ENCODE results near the gene COG5.

The COG5 gene

GRCh38 chr7:107284911-107285479 is 278.7 kb downstream of the COG5 start:
- Histone ChIP-seq H3K4me1 (ENCODE audit: control insufficient read depth, insufficient read depth, low read length, unreplicated experiment) (no peaks in the 10 kb centered on the region), H3K27ac (ENCODE audit: low read depth, low read length) (no peak overlapping the region), H3K4me3 (ENCODE audit: low read depth, low read length) (no peak overlapping the region), H3K36me3 (ENCODE audit: insufficient read depth, low read length) (no peaks in the 10 kb centered on the region), H3K79me2 (ENCODE audit: control insufficient read depth, insufficient read depth, low read length, unreplicated experiment) (no peaks in the 10 kb centered on the region), H2AFZ (ENCODE audit: low read length, unreplicated experiment) (no peak overlapping the region), H3K27me3 (ENCODE audit: insufficient read depth, low read length) (no peaks in the 10 kb centered on the region)

GRCh38 chr7:107277331-107277730 is 286.4 kb downstream of the COG5 start:
- no peaks in the 10 kb centered on the region for H3K27me3 ChIP-seq (ENCODE audit: insufficient read depth, low read length)
- H2AFZ ChIP-seq (ENCODE audit: low read length, unreplicated experiment), result no peak overlapping the region
- H3K4me1 ChIP-seq (ENCODE audit: control insufficient read depth, insufficient read depth, low read length, unreplicated experiment), result no peaks in the 10 kb centered on the region
- no peaks in the 10 kb centered on the region for H3K36me3 ChIP-seq (ENCODE audit: insufficient read depth, low read length)
- H3K4me3 ChIP-seq (ENCODE audit: low read depth, low read length), result no peak overlapping the region
- no peak overlapping the region for H3K27ac ChIP-seq (ENCODE audit: low read depth, low read length)
- H3K79me2 ChIP-seq (ENCODE audit: control insufficient read depth, insufficient read depth, low read length, unreplicated experiment), result no peaks in the 10 kb centered on the region

- Histone ChIP-seq H3K4me1 (ENCODE audit: control insufficient read depth, insufficient read depth, low read length, unreplicated experiment) (no peaks in the 10 kb centered on the region), H2AFZ (ENCODE audit: low read length, unreplicated experiment) (no peak overlapping the region), H3K36me3 (ENCODE audit: insufficient read depth, low read length) (no peaks in the 10 kb centered on the region), H3K79me2 (ENCODE audit: control insufficient read depth, insufficient read depth, low read length, unreplicated experiment) (no peaks in the 10 kb centered on the region), H3K27ac (ENCODE audit: low read depth, low read length) (no peak overlapping the region), H3K27me3 (ENCODE audit: insufficient read depth, low read length) (no peaks in the 10 kb centered on the region), H3K4me3 (ENCODE audit: low read depth, low read length) (no peak overlapping the region)
These were observed 287.4 kb downstream of the COG5 start for GRCh38 chr7:107276220-107276827.

GRCh38 chr7:107274506-107274905 is 289.2 kb downstream of the COG5 start:
- no peaks in the 10 kb centered on the region for H3K27me3 ChIP-seq (ENCODE audit: insufficient read depth, low read length)
- H2AFZ ChIP-seq (ENCODE audit: low read length, unreplicated experiment), result no peak overlapping the region
- H3K27ac ChIP-seq (ENCODE audit: low read depth, low read length), result no peak overlapping the region
- no peaks in the 10 kb centered on the region for H3K36me3 ChIP-seq (ENCODE audit: insufficient read depth, low read length)
- no peak overlapping the region for H3K4me3 ChIP-seq (ENCODE audit: low read depth, low read length)
- no peaks in the 10 kb centered on the region for H3K4me1 ChIP-seq (ENCODE audit: control insufficient read depth, insufficient read depth, low read length, unreplicated experiment)
- H3K79me2 ChIP-seq (ENCODE audit: control insufficient read depth, insufficient read depth, low read length, unreplicated experiment), result no peaks in the 10 kb centered on the region

- H2AFZ ChIP-seq (ENCODE audit: low read length, unreplicated experiment), result no peak overlapping the region
- no peak overlapping the region for H3K4me3 ChIP-seq (ENCODE audit: low read depth, low read length)
- no peaks in the 10 kb centered on the region for H3K79me2 ChIP-seq (ENCODE audit: control insufficient read depth, insufficient read depth, low read length, unreplicated experiment)
- H3K27ac ChIP-seq (ENCODE audit: low read depth, low read length), result no peak overlapping the region
- H3K27me3 ChIP-seq (ENCODE audit: insufficient read depth, low read length), result no peaks in the 10 kb centered on the region
- no peaks in the 10 kb centered on the region for H3K4me1 ChIP-seq (ENCODE audit: control insufficient read depth, insufficient read depth, low read length, unreplicated experiment)
- no peaks in the 10 kb centered on the region for H3K36me3 ChIP-seq (ENCODE audit: insufficient read depth, low read length)
These were observed 293.9 kb downstream of the COG5 start for GRCh38 chr7:107269790-107270189.

- Histone ChIP-seq H3K27ac (ENCODE audit: low read depth, low read length) (no peak overlapping the region), H3K4me1 (ENCODE audit: control insufficient read depth, insufficient read depth, low read length, unreplicated experiment) (no peaks in the 10 kb centered on the region), H3K27me3 (ENCODE audit: insufficient read depth, low read length) (no peaks in the 10 kb centered on the region), H3K36me3 (ENCODE audit: insufficient read depth, low read length) (no peaks in the 10 kb centered on the region), H2AFZ (ENCODE audit: low read length, unreplicated experiment) (no peak overlapping the region), H3K4me3 (ENCODE audit: low read depth, low read length) (no peak overlapping the region), H3K79me2 (ENCODE audit: control insufficient read depth, insufficient read depth, low read length, unreplicated experiment) (no peaks in the 10 kb centered on the region)
These were observed 295.1 kb downstream of the COG5 start for GRCh38 chr7:107268594-107268993.

- Histone ChIP-seq H3K27me3 (ENCODE audit: insufficient read depth, low read length) (no peaks in the 10 kb centered on the region), H3K79me2 (ENCODE audit: control insufficient read depth, insufficient read depth, low read length, unreplicated experiment) (no peaks in the 10 kb centered on the region), H3K36me3 (ENCODE audit: insufficient read depth, low read length) (no peaks in the 10 kb centered on the region), H3K4me3 (ENCODE audit: low read depth, low read length) (no peak overlapping the region), H3K4me1 (ENCODE audit: control insufficient read depth, insufficient read depth, low read length, unreplicated experiment) (no peaks in the 10 kb centered on the region), H2AFZ (ENCODE audit: low read length, unreplicated experiment) (no peak overlapping the region), H3K27ac (ENCODE audit: low read depth, low read length) (no peak overlapping the region)
These were observed 296.6 kb downstream of the COG5 start for GRCh38 chr7:107267138-107267537.

- H3K27ac ChIP-seq (ENCODE audit: low read depth, low read length), result no peak overlapping the region
- no peak overlapping the region for H3K4me3 ChIP-seq (ENCODE audit: low read depth, low read length)
- H3K36me3 ChIP-seq (ENCODE audit: insufficient read depth, low read length), result no peaks in the 10 kb centered on the region
- H3K79me2 ChIP-seq (ENCODE audit: control insufficient read depth, insufficient read depth, low read length, unreplicated experiment), result no peaks in the 10 kb centered on the region
- no peak overlapping the region for H2AFZ ChIP-seq (ENCODE audit: low read length, unreplicated experiment)
- H3K27me3 ChIP-seq (ENCODE audit: insufficient read depth, low read length), result no peaks in the 10 kb centered on the region
- H3K4me1 ChIP-seq (ENCODE audit: control insufficient read depth, insufficient read depth, low read length, unreplicated experiment), result no peaks in the 10 kb centered on the region
These were observed 299.0 kb downstream of the COG5 start for GRCh38 chr7:107264723-107265122.

GRCh38 chr7:107262857-107263256 is 300.9 kb downstream of the COG5 start:
- H3K4me3 ChIP-seq (ENCODE audit: low read depth, low read length), result no peak overlapping the region
- H3K27ac ChIP-seq (ENCODE audit: low read depth, low read length), result no peak overlapping the region
- no peaks in the 10 kb centered on the region for H3K4me1 ChIP-seq (ENCODE audit: control insufficient read depth, insufficient read depth, low read length, unreplicated experiment)
- no peak overlapping the region for H2AFZ ChIP-seq (ENCODE audit: low read length, unreplicated experiment)
- H3K36me3 ChIP-seq (ENCODE audit: insufficient read depth, low read length), result no peaks in the 10 kb centered on the region
- H3K27me3 ChIP-seq (ENCODE audit: insufficient read depth, low read length), result no peaks in the 10 kb centered on the region
- H3K79me2 ChIP-seq (ENCODE audit: control insufficient read depth, insufficient read depth, low read length, unreplicated experiment), result no peaks in the 10 kb centered on the region

- no peak overlapping the region for H3K27ac ChIP-seq (ENCODE audit: low read depth, low read length)
- no peaks in the 10 kb centered on the region for H3K27me3 ChIP-seq (ENCODE audit: insufficient read depth, low read length)
- H3K36me3 ChIP-seq (ENCODE audit: insufficient read depth, low read length), result no peaks in the 10 kb centered on the region
- H3K4me1 ChIP-seq (ENCODE audit: control insufficient read depth, insufficient read depth, low read length, unreplicated experiment), result no peaks in the 10 kb centered on the region
- no peak overlapping the region for H3K4me3 ChIP-seq (ENCODE audit: low read depth, low read length)
- no peak overlapping the region for H2AFZ ChIP-seq (ENCODE audit: low read length, unreplicated experiment)
- no peaks in the 10 kb centered on the region for H3K79me2 ChIP-seq (ENCODE audit: control insufficient read depth, insufficient read depth, low read length, unreplicated experiment)
These were observed 305.0 kb downstream of the COG5 start for GRCh38 chr7:107258737-107259136.

GRCh38 chr7:107255602-107256001 is 308.1 kb downstream of the COG5 start:
- H3K4me1 ChIP-seq (ENCODE audit: control insufficient read depth, insufficient read depth, low read length, unreplicated experiment), result no peaks in the 10 kb centered on the region
- no peak overlapping the region for H3K27ac ChIP-seq (ENCODE audit: low read depth, low read length)
- H3K79me2 ChIP-seq (ENCODE audit: control insufficient read depth, insufficient read depth, low read length, unreplicated experiment), result no peaks in the 10 kb centered on the region
- H3K27me3 ChIP-seq (ENCODE audit: insufficient read depth, low read length), result no peaks in the 10 kb centered on the region
- H2AFZ ChIP-seq (ENCODE audit: low read length, unreplicated experiment), result no peak overlapping the region
- H3K36me3 ChIP-seq (ENCODE audit: insufficient read depth, low read length), result no peaks in the 10 kb centered on the region
- no peak overlapping the region for H3K4me3 ChIP-seq (ENCODE audit: low read depth, low read length)

Data from ACC112 (cell line).